Measurements from ENCODE around the gene RANGAP1. TPM values are rescaled to one million over a fixed set of nuclear protein-coding genes. Genes with fewer than 3 reads are reported as not detected.

RANGAP1 gene
- polyA plus RNA-seq, 4 donors = 27.5 to 62.3 (median 34.0) TPM

DNA sequence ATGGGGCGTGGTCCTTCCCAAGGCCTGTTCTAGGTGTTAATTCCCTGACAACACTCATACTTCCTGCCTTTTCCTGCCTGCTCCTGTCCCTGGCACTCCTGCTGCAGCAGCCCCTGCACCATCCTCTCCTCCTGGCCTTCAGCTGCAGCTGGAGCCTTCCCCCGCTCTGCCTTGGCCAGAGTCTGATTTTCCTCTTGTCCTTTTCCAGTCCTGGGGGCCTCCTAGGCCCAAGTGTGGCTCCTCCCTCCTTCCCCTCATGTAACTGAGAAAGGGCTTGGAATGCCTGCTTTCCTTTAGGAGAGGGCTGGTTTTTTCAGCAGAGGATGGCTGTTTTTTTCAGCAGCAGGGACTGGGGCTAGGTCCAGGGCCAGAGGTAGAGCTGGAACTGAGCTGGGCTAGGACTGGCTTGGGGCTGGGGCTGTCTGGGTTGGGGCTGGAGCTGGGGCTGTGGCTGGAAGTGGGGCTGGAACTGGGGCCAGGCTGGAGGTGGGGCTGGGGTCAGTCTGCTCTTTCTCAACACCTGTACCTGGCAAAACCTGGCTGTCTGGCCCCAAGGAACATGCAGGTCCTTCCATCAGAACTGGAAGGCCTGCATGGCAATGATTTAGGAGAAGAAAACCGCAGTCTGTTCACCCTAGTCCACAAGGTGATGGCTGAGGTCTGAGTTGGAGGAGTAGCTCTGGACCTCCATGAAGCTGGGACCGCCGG lies 39.0 kb upstream of the RANGAP1 start:
- no peak for FAIRE-seq
- 79 to 92% (median 89%) methylated on average over 5 of the region's 5 CpGs for WGBS, 3 donors
- no peak for DNase-seq
- Histone ChIP-seq H3K4me1 (ENCODE audit: control insufficient read depth in 3 of 3, insufficient read depth in 2 of 3, low read depth in 1 of 3, low read length in 2 of 3) (peaks cover 0 to 3% (median 2%) of the 10 kb centered on the region in 3 donors), H3K4me3 (ENCODE audit: low read depth in 1 of 3, low read length in 3 of 3) (no peak overlapping the region), H3K27me3 (ENCODE audit: control insufficient read depth in 3 of 3, insufficient read depth in 3 of 3, low read length in 3 of 3) (no peaks in the 10 kb centered on the region), H3K36me3 (ENCODE audit: control insufficient read depth in 3 of 3, insufficient read depth in 2 of 3, low read depth in 1 of 3, low read length in 3 of 3) (peaks cover 22 to 92% (median 25%) of the 10 kb centered on the region in 3 donors), H3K27ac (ENCODE audit: low read depth in 1 of 3, low read length in 2 of 3) (no peak overlapping the region), H3K9me3 (ENCODE audit: control insufficient read depth in 2 of 2, insufficient read depth in 1 of 2, low read depth in 1 of 2, low read length in 1 of 2) (no peaks in the 10 kb centered on the region)

DNA sequence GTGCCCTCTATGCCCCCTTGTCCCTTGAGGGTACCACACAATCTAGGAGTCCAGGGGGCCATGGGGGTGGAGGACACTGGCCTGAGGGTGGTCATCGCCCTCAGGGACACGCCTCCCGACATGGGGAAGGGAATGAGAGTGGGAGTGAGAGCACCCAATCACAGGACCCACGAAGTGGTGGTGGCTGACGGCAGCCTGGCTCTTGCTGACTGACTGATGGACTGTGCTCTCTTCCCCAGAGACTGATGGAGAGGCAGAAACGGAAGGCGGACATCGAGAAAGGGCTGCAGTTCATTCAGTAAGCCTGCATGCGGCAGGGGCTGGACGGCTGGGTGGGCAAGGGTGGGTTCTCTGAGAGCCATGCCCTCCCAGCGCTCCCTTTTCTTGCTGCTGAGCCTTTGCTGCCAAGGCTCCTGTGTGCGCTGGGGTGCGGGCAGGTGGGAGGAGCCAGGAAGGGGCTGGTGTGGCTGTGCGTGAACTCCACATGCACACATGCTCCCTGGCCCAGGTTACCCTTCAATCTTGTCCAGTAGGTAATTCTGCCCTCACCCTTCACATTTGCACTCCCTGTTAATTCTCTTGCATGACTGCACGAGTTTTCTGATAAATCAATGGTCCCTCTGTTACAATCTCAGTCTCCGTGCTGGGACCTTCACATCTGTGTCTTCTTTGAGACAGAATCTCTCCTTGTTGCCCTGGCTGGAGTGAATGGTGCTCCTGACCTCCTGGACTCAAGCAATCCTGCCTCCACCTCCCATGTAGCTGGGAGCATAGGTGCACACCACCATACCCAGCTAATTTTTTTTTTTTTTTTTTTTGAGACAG lies 34.6 kb upstream of the RANGAP1 start:
- Histone ChIP-seq H3K36me3 (ENCODE audit: control insufficient read depth in 3 of 3, insufficient read depth in 2 of 3, low read depth in 1 of 3, low read length in 3 of 3) (peaks cover 2 to 75% (median 11%) of the 10 kb centered on the region in 3 donors), H3K27ac (ENCODE audit: low read depth in 1 of 3, low read length in 2 of 3) (no peak overlapping the region), H3K4me1 (ENCODE audit: control insufficient read depth in 3 of 3, insufficient read depth in 2 of 3, low read depth in 1 of 3, low read length in 2 of 3) (peaks cover 0 to 3% (median 2%) of the 10 kb centered on the region in 3 donors), H3K27me3 (ENCODE audit: control insufficient read depth in 3 of 3, insufficient read depth in 3 of 3, low read length in 3 of 3) (no peaks in the 10 kb centered on the region), H3K9me3 (ENCODE audit: control insufficient read depth in 2 of 2, insufficient read depth in 1 of 2, low read depth in 1 of 2, low read length in 1 of 2) (no peaks in the 10 kb centered on the region), H3K4me3 (ENCODE audit: low read depth in 1 of 3, low read length in 3 of 3) (no peak overlapping the region)
- FAIRE-seq (no peak), DNase-seq (no peak)
- WGBS, 3 donors = 93 to 95% (median 95%) methylated on average over 16 of the region's 16 CpGs

DNA sequence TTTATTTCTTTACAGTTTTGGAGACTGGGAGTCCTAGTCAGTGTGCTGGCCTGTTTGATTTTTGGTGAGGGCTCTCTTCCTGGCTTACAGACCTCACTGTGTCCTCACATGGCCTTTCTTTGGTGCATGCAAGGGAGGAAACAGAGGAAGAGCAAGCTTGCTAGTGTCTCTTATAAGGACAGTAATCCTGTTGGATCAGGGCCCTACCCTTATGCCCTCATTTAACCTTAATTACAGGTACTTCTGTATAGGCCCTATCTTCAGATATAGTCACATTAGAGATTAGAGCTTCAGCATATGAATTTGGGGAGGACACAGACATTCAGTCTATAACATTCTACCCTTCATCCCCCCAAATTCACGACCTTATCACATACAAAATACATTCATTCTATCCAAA lies 29.6 kb upstream of the RANGAP1 start:
- no peaks in the 10 kb centered on the region for H3K27me3 ChIP-seq (ENCODE audit: control insufficient read depth in 3 of 3, insufficient read depth in 3 of 3, low read length in 3 of 3)
- FAIRE-seq (no peak), DNase-seq (no peak)
- 67 to 74% (median 68%) methylated on average over 1 of the region's 1 CpG for WGBS, 3 donors
- no peak overlapping the region for H3K27ac ChIP-seq (ENCODE audit: low read depth in 1 of 3, low read length in 2 of 3)
- H3K9me3 ChIP-seq (ENCODE audit: control insufficient read depth in 2 of 2, insufficient read depth in 1 of 2, low read depth in 1 of 2, low read length in 1 of 2) = no peaks in the 10 kb centered on the region
- H3K4me1 ChIP-seq (ENCODE audit: control insufficient read depth in 3 of 3, insufficient read depth in 2 of 3, low read depth in 1 of 3, low read length in 2 of 3) = peaks cover 0 to 3% (median 2%) of the 10 kb centered on the region in 3 donors
- no peak overlapping the region for H3K4me3 ChIP-seq (ENCODE audit: low read depth in 1 of 3, low read length in 3 of 3)
- peaks cover 2 to 40% (median 2%) of the 10 kb centered on the region in 3 donors for H3K36me3 ChIP-seq (ENCODE audit: control insufficient read depth in 3 of 3, insufficient read depth in 2 of 3, low read depth in 1 of 3, low read length in 3 of 3)

DNA sequence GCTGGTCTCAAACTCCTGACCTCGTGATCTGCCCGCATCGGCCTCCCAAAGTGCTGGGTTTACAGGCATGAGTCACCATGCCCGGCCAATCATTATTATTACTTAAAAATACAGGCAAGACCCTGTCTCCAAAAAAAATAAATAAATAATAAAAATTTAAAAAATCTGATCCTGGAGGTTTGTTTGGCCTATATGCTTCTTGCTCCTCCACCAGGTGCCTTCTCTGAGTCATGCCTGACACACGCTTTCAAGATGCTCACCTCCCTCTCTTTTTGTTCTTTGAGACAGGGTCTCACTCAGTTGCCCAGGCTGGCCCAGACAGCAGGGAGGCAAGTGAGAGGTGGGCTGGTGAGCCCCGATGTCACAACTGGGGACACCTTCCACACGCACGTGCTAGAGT lies 28.8 kb upstream of the RANGAP1 start:
- H3K36me3 ChIP-seq (ENCODE audit: control insufficient read depth in 3 of 3, insufficient read depth in 2 of 3, low read depth in 1 of 3, low read length in 3 of 3) = peaks cover 0 to 40% (median 2%) of the 10 kb centered on the region in 3 donors
- H3K27me3 ChIP-seq (ENCODE audit: control insufficient read depth in 3 of 3, insufficient read depth in 3 of 3, low read length in 3 of 3) = no peaks in the 10 kb centered on the region
- H3K27ac ChIP-seq (ENCODE audit: low read depth in 1 of 3, low read length in 2 of 3) = no peak overlapping the region
- FAIRE-seq = no peak
- no peaks in the 10 kb centered on the region for H3K9me3 ChIP-seq (ENCODE audit: control insufficient read depth in 2 of 2, insufficient read depth in 1 of 2, low read depth in 1 of 2, low read length in 1 of 2)
- peaks cover 0 to 3% (median 2%) of the 10 kb centered on the region in 3 donors for H3K4me1 ChIP-seq (ENCODE audit: control insufficient read depth in 3 of 3, insufficient read depth in 2 of 3, low read depth in 1 of 3, low read length in 2 of 3)
- H3K4me3 ChIP-seq (ENCODE audit: low read depth in 1 of 3, low read length in 3 of 3) = no peak overlapping the region
- WGBS, 3 donors = 90 to 98% (median 96%) methylated on average over 8 of the region's 8 CpGs
- no peak for DNase-seq

DNA sequence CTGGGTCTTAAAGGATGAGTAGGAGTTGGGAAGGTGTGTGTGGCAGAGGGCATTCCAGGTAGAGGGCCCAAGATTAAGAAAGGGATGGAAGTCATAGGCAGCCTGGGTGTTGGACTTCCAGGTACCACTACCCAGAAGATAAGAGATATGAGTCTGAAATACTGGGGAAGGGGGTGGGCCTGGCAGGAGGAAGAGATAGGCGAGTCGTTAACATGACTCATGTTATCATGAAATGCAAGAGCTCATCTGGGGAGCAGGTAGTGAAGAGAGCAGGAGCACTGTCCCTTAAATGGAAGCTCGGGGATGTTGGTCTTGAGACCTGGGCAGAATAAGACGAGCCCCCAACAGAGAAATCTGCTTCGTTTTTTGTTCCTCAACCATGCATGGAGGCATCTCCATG lies 25.5 kb upstream of the RANGAP1 start:
- Histone ChIP-seq H3K36me3 (ENCODE audit: control insufficient read depth in 3 of 3, insufficient read depth in 2 of 3, low read depth in 1 of 3, low read length in 3 of 3) (peaks cover 2 to 35% (median 5%) of the 10 kb centered on the region in 3 donors), H3K9me3 (ENCODE audit: control insufficient read depth in 2 of 2, insufficient read depth in 1 of 2, low read depth in 1 of 2, low read length in 1 of 2) (no peaks in the 10 kb centered on the region), H3K27me3 (ENCODE audit: control insufficient read depth in 3 of 3, insufficient read depth in 3 of 3, low read length in 3 of 3) (no peaks in the 10 kb centered on the region), H3K27ac (ENCODE audit: low read depth in 1 of 3, low read length in 2 of 3) (no peak overlapping the region), H3K4me1 (ENCODE audit: control insufficient read depth in 3 of 3, insufficient read depth in 2 of 3, low read depth in 1 of 3, low read length in 2 of 3) (peaks cover 6 to 22% (median 6%) of the 10 kb centered on the region in 3 donors), H3K4me3 (ENCODE audit: low read depth in 1 of 3, low read length in 3 of 3) (no peak overlapping the region)
- WGBS, 3 donors = 63 to 84% (median 77%) methylated on average over 5 of the region's 5 CpGs
- no peak for FAIRE-seq
- peak in 1 of 2 donors; percentile 42 for DNase-seq

DNA sequence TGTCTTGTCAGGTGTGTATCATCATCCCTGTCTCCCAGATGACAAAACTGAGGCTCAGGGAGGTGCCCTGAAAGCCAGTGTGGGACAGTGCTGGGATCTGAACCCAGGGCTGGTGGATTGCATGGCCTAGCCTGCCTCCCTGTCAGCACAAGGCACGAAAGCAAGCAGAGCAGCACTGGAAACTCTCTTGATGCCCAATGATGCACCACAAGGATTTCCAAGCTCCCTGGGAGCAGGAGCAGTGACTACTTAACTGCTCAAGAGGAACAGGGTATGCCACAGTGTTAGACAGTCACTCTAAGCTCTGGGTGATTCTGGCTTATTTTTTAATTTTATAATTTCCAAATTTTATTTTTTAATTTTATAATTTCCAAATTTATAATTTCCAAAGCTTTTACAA lies 24.3 kb upstream of the RANGAP1 start:
- 77 to 94% (median 90%) methylated on average over 1 of the region's 1 CpG for WGBS, 3 donors
- no peak for FAIRE-seq

DNA sequence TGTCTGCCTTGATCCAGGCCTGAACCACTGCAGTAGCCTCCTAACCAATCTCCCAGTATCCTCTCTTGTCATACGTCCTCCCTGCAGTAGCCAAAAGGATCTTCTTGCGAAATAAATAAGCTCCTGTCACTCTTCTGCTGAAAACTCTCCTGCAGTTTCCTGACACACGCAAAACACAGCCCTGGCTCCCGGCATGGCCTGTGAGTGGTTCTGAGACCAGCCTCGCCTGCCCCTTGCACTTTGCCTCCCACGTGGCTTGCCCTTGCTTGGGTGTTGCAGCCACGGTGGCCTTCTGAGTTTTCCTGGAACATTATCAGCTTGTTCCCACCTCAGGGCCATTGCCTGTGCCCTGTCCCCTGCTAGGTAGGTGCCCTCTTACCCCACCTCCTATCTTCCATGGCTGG lies 22.6 kb upstream of the RANGAP1 start:
- H3K36me3 ChIP-seq (ENCODE audit: control insufficient read depth in 3 of 3, insufficient read depth in 2 of 3, low read depth in 1 of 3, low read length in 3 of 3) = peaks cover 0 to 35% (median 5%) of the 10 kb centered on the region in 3 donors
- no peaks in the 10 kb centered on the region for H3K27me3 ChIP-seq (ENCODE audit: control insufficient read depth in 3 of 3, insufficient read depth in 3 of 3, low read length in 3 of 3)
- no peak for FAIRE-seq
- WGBS, 3 donors = 11 to 44% (median 41%) methylated on average over 7 of the region's 7 CpGs
- H3K4me3 ChIP-seq (ENCODE audit: low read depth in 1 of 3, low read length in 3 of 3) = no peak overlapping the region
- no peaks in the 10 kb centered on the region for H3K9me3 ChIP-seq (ENCODE audit: control insufficient read depth in 2 of 2, insufficient read depth in 1 of 2, low read depth in 1 of 2, low read length in 1 of 2)
- DNase-seq = peak; percentile 91 to 97
- peak overlapping the region; percentile 57 to 67 (median 64) for H3K27ac ChIP-seq (ENCODE audit: low read depth in 1 of 3, low read length in 2 of 3)
- peaks cover 6 to 31% (median 10%) of the 10 kb centered on the region in 3 donors for H3K4me1 ChIP-seq (ENCODE audit: control insufficient read depth in 3 of 3, insufficient read depth in 2 of 3, low read depth in 1 of 3, low read length in 2 of 3)

More for the DNA sequence above, 24.3 kb upstream of the RANGAP1 start:
- H3K4me3 ChIP-seq (ENCODE audit: low read depth in 1 of 3, low read length in 3 of 3) = no peak overlapping the region
- DNase-seq = no peak
- H3K9me3 ChIP-seq (ENCODE audit: control insufficient read depth in 2 of 2, insufficient read depth in 1 of 2, low read depth in 1 of 2, low read length in 1 of 2) = no peaks in the 10 kb centered on the region
- H3K36me3 ChIP-seq (ENCODE audit: control insufficient read depth in 3 of 3, insufficient read depth in 2 of 3, low read depth in 1 of 3, low read length in 3 of 3) = peaks cover under 1 to 33% (median 5%) of the 10 kb centered on the region in 3 donors
- no peaks in the 10 kb centered on the region for H3K27me3 ChIP-seq (ENCODE audit: control insufficient read depth in 3 of 3, insufficient read depth in 3 of 3, low read length in 3 of 3)
- H3K27ac ChIP-seq (ENCODE audit: low read depth in 1 of 3, low read length in 2 of 3) = no peak overlapping the region
- peaks cover 6 to 23% (median 6%) of the 10 kb centered on the region in 3 donors for H3K4me1 ChIP-seq (ENCODE audit: control insufficient read depth in 3 of 3, insufficient read depth in 2 of 3, low read depth in 1 of 3, low read length in 2 of 3)

DNA sequence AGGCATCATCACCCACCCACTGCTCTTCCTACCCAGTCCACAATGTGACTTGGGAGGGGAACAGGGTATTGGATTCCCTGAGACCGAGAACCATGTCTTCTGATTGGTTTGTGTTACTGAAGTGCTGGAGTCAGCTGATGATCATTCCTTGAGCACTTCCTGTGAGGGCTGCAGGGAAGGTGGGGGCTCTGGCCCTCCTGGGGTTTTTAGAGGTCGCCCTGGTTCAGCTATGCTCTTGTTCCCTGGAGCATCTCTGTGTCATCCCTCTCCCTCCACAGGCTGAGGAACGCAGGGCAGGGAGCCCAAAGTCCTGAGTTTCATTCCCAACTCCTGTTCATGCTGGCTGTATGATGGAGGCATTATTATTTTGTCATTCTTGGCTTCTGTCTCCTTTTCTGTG lies 22.1 kb upstream of the RANGAP1 start:
- FAIRE-seq (no peak), DNase-seq (no peak)
- H3K36me3 ChIP-seq (ENCODE audit: control insufficient read depth in 3 of 3, insufficient read depth in 2 of 3, low read depth in 1 of 3, low read length in 3 of 3) = peaks cover 0 to 35% (median 5%) of the 10 kb centered on the region in 3 donors
- 48 to 59% (median 59%) methylated on average over 3 of the region's 3 CpGs for WGBS, 3 donors
- no peaks in the 10 kb centered on the region for H3K27me3 ChIP-seq (ENCODE audit: control insufficient read depth in 3 of 3, insufficient read depth in 3 of 3, low read length in 3 of 3)
- H3K4me1 ChIP-seq (ENCODE audit: control insufficient read depth in 3 of 3, insufficient read depth in 2 of 3, low read depth in 1 of 3, low read length in 2 of 3) = peaks cover 9 to 35% (median 11%) of the 10 kb centered on the region in 3 donors
- H3K4me3 ChIP-seq (ENCODE audit: low read depth in 1 of 3, low read length in 3 of 3) = no peak overlapping the region
- peak overlapping the region; percentile 57 to 67 (median 64) for H3K27ac ChIP-seq (ENCODE audit: low read depth in 1 of 3, low read length in 2 of 3)
- H3K9me3 ChIP-seq (ENCODE audit: control insufficient read depth in 2 of 2, insufficient read depth in 1 of 2, low read depth in 1 of 2, low read length in 1 of 2) = no peaks in the 10 kb centered on the region

All from small intestine (tissue), 7 donors.